DMS53 treated with DMSO at 0.1 percent for 48 hours (cell line): ENCODE data around the gene TBC1D4.

Source experiments
- DNase-seq: peaks from one replicate; lab custom pipeline; 2025; ENCODE audit not compliant: unreplicated experiment; lab: John Stamatoyannopoulos, UW

Gene TBC1D4

GRCh38 chr13:75482070-75482819, at the start of gene TBC1D4:
TSS of gene TBC1D4 (minus strand) at chr13:75482169. CDS start at chr13:75481767, 402 bp downstream.
- peak; percentile 50 for DNase-seq

- no peak for DNase-seq
Measured at GRCh38 chr13:75530549-75530961, 48.6 kb upstream of the TBC1D4 start.

- DNase-seq: no peak
Measured at GRCh38 chr13:75521956-75522355, 40.0 kb upstream of the TBC1D4 start.

- no peak for DNase-seq
Measured at GRCh38 chr13:75518439-75519088, 36.6 kb upstream of the TBC1D4 start.

GRCh38 chr13:75514080-75514995, 32.4 kb upstream of the TBC1D4 start:
- DNase-seq: no peak

- DNase-seq: no peak
Measured at GRCh38 chr13:75513271-75513670, 31.3 kb upstream of the TBC1D4 start.

GRCh38 chr13:75512253-75512652, 30.3 kb upstream of the TBC1D4 start:
- no peak for DNase-seq

GRCh38 chr13:75511051-75511625, 29.2 kb upstream of the TBC1D4 start:
- no peak for DNase-seq

- DNase-seq: no peak
Measured at GRCh38 chr13:75508002-75508548, 26.1 kb upstream of the TBC1D4 start.

GRCh38 chr13:75507027-75508001, 25.3 kb upstream of the TBC1D4 start:
- no peak for DNase-seq

- no peak for DNase-seq
Measured at GRCh38 chr13:75506018-75506417, 24.0 kb upstream of the TBC1D4 start.

- DNase-seq: no peak
Measured at GRCh38 chr13:75505327-75505726, 23.4 kb upstream of the TBC1D4 start.

GRCh38 chr13:75495938-75496337, 14.0 kb upstream of the TBC1D4 start:
- no peak for DNase-seq

- no peak for DNase-seq
Measured at GRCh38 chr13:75494491-75494890, 12.5 kb upstream of the TBC1D4 start.

GRCh38 chr13:75493156-75493555, 11.2 kb upstream of the TBC1D4 start:
- no peak for DNase-seq

GRCh38 chr13:75492389-75492788, 10.4 kb upstream of the TBC1D4 start:
- no peak for DNase-seq

GRCh38 chr13:75491376-75491775, 9.4 kb upstream of the TBC1D4 start:
- no peak for DNase-seq

GRCh38 chr13:75489502-75490263, 7.7 kb upstream of the TBC1D4 start:
- DNase-seq: no peak
